Measurements from ENCODE around the gene AOAH. TPM values are rescaled to one million over a fixed set of nuclear protein-coding genes. Genes with fewer than 3 reads are reported as not detected.

Gene AOAH
- total and polyA plus RNA-seq, 2 donors (not counting 3 experiments of a cell fraction or from before 2014, with no cell fraction given) = not detected

DNA sequence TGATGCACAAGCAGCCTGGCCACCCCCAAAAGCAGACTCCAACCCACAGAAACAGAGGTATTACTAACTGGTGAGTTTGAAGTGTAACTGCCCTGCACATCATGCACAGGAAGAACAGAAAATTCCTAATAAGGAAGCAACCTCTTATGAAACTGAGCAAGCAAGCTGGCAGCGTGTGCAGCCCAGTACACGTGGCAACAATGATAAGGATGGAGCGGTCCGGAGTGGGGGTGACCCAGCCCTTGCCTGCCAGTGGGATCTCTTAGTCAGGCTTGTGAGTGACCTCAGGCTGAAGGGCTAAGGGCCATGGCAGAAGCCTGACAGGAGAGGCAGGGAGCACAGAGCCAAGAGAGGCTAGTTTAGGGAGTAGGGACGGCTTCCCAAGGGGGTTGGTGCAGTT lies 22.1 kb upstream of the AOAH start:
- TF ChIP-seq, protein P1, sequence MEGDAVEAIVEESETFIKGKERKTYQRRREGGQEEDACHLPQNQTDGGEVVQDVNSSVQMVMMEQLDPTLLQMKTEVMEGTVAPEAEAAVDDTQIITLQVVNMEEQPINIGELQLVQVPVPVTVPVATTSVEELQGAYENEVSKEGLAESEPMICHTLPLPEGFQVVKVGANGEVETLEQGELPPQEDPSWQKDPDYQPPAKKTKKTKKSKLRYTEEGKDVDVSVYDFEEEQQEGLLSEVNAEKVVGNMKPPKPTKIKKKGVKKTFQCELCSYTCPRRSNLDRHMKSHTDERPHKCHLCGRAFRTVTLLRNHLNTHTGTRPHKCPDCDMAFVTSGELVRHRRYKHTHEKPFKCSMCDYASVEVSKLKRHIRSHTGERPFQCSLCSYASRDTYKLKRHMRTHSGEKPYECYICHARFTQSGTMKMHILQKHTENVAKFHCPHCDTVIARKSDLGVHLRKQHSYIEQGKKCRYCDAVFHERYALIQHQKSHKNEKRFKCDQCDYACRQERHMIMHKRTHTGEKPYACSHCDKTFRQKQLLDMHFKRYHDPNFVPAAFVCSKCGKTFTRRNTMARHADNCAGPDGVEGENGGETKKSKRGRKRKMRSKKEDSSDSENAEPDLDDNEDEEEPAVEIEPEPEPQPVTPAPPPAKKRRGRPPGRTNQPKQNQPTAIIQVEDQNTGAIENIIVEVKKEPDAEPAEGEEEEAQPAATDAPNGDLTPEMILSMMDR (IDR thresholded peaks at IDR 0.05; ENCODE audit: extremely low read depth in 1 of 2, insufficient read depth in 1 of 2, low read depth in 1 of 2, low read length in 2 of 2) = no peak
- no peak for TF ChIP-seq MYC (IDR thresholded peaks at IDR 0.05; ENCODE audit: low read depth, low read length)
- no peak for TF ChIP-seq FOS (IDR thresholded peaks at IDR 0.05; ENCODE audit: borderline replicate concordance, insufficient read depth, low read length)
- no peak for TF ChIP-seq MAX (IDR thresholded peaks at IDR 0.05; ENCODE audit: insufficient read depth, insufficient read length)
- TF ChIP-seq EZH2 (IDR thresholded peaks at IDR 0.05; ENCODE audit: borderline replicate concordance, low read depth, low read length, severe bottlenecking) = no peak
- no peak for TF ChIP-seq GATA2 (IDR thresholded peaks at IDR 0.05; ENCODE audit: insufficient read depth, insufficient read length, low read depth, low read length)
- TF ChIP-seq JUN (IDR thresholded peaks at IDR 0.05; ENCODE audit: borderline replicate concordance, insufficient read depth, insufficient read length, low read depth) = no peak
- no peak for TF ChIP-seq POLR2AphosphoS5 (IDR thresholded peaks at IDR 0.05; ENCODE audit: insufficient read depth, low read depth, low read length)
- no peak for TF ChIP-seq POLR2A (IDR thresholded peaks at IDR 0.05; ENCODE audit: low read depth, low read length)
- Histone ChIP-seq H3K9ac (replicated peaks; ENCODE audit: extremely low read depth, insufficient read depth, low read length) (no peak overlapping the region), H3K4me1 (ENCODE audit: control insufficient read depth, extremely low read depth, insufficient read depth, low read length) (no peaks in the 10 kb centered on the region), H3K4me2 (ENCODE audit: insufficient read depth, low read length) (no peak overlapping the region), H3K9me3 (replicated peaks; ENCODE audit: control insufficient read depth, insufficient read depth, low read length) (no peaks in the 10 kb centered on the region), H3K4me3 (replicated peaks in 1 of 3; ENCODE audit: insufficient read depth in 1 of 3, low read depth in 1 of 3, low read length in 3 of 3) (no peak overlapping the region), H3K27me3 (ENCODE audit: control insufficient read depth in 2 of 2, insufficient read depth in 2 of 2, low read length in 2 of 2) (no peaks in the 10 kb centered on the region), H2AFZ (ENCODE audit: low read depth, low read length) (no peak overlapping the region), H4K20me1 (replicated peaks; ENCODE audit: control insufficient read depth, extremely low read depth, insufficient read depth, low read length) (no peaks in the 10 kb centered on the region), H3K27ac (ENCODE audit: insufficient read depth, low read depth, low read length) (no peak overlapping the region), H3K9me1 (replicated peaks; ENCODE audit: control insufficient read depth, extremely low read depth, insufficient read depth, low read length) (no peaks in the 10 kb centered on the region), H3K36me3 (ENCODE audit: control insufficient read depth in 2 of 2, extremely low read depth in 1 of 2, insufficient read depth in 2 of 2, low read length in 2 of 2) (no peaks in the 10 kb centered on the region), H3K79me2 (ENCODE audit: control insufficient read depth, insufficient read depth, low read length) (no peaks in the 10 kb centered on the region)
- POLR2A ChIA-PET = no interaction called here
- intact Hi-C loops (cut with micrococcal nuclease) (no loop called here), dilution Hi-C loops (cut with MboI; ENCODE audit: extremely low pct_ligation_motif_present, low sequenced_read_pairs) (no loop called here)
- BruUV-seq (replicated peaks) = no TSS peak
- CTCF ChIA-PET = no interaction called here
- DNase-seq (ENCODE audit: low read depth, low spot score) (no peak), FAIRE-seq (no peak)

All from endothelial cell of umbilical vein (primary cell).